Erythroblast (primary cell): ENCODE results near the gene ANG.

ENCODE experiments used
- DNase-seq, 2 experiments: peaks; one replicate each; lab custom pipeline; 2025; lab: John Stamatoyannopoulos, UW
- GATA1 ChIP-seq: IDR thresholded peaks from 2 replicates; pipeline ENCODE4 v1.6.1; 2011; ENCODE audit warnings: low read depth, mild to moderate bottlenecking, control low read depth, low read length, moderate library complexity
- POLR2A ChIP-seq: IDR thresholded peaks from 2 replicates; pipeline ENCODE4 v1.6.1; 2011; ENCODE audit warnings: mild to moderate bottlenecking, low read length

The ANG gene

DNA sequence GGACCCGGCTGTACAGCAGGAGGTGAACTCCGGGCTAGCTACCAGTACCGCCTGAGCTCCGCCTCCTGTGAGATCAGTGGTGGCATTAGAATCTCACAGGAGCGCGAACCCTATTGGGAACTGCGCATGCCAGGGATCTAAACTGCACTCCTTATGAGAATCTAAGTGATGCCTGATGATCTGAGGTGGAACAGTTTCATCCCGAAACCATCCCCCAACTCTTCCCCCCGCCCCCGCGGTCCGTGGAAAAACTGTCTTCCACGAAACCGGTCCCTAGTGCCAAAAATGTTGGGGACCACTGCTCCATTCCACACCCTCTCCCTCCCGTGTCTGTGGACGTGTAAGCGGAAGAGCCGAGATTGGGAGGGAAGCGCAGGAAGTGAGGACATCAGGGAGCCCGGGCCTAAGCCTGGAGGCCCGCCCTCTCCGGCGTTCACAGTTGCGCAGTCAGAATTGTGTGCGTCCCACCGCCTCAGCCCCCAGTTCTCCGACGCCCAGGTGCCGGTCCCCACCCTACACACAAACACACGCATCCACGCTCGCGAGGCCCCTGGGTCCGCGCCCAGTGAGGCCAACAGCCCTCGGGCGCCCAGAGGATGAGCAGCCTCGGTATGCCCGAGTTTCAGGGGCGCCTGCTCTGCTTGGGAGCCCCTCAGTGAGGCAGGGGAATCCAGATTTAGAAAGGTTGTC is 6.0 kb upstream of the ANG start:
- peak; percentile 56 to 70 for DNase-seq
- TF ChIP-seq POLR2A (no peak), GATA1 (no peak)

DNA sequence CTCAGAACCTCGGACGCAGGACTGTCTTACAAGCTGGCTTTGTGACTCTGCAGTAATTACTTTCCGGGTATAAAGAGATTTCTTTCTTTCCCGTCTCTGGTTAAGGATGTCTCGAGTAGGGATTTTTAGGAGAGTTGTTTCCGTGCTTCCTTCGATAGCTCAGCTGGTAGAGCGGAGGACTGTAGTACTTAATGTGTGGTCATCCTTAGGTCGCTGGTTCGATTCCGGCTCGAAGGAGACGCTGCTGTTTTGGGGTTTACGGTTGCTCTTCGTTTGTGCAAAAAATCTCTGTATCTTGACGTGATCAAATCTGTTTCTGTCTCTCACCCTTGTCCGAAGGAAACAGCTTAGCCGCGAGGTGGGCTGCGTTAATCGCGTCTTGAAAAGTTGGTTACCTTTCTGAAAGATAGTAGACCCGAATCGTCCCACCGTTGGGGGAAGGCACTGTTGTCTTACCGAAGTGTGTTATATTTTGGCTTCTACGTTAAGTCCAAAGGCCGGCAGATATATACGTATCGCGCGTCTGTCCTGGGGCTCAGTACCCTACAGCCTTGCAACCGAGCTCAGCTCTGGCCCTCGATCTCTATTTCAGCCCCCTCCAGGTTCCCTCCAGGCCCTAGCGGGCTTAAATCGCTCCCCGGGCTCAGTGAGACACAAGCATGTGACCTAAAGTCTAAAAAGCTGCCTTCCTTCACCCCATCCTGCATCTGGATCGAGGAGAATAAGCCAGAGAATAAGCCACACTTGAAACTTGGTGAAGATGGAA is 5.3 kb upstream of the ANG start:
- DNase-seq, result peak; percentile 89 to 91
- no peak for TF ChIP-seq POLR2A
- no peak for TF ChIP-seq GATA1

- peak; percentile 78 to 90 for DNase-seq
- TF ChIP-seq POLR2A, result no peak
- TF ChIP-seq GATA1, result no peak
Observed at GRCh38 chr14:20683891-20684661, 4.5 kb upstream of the ANG start, which contains the start of gene RNASE4. Gene RNASE4, plus strand, starts transcription at chr14:20684560. Its CDS starts 14,812 bp downstream, at chr14:20699372.

DNA sequence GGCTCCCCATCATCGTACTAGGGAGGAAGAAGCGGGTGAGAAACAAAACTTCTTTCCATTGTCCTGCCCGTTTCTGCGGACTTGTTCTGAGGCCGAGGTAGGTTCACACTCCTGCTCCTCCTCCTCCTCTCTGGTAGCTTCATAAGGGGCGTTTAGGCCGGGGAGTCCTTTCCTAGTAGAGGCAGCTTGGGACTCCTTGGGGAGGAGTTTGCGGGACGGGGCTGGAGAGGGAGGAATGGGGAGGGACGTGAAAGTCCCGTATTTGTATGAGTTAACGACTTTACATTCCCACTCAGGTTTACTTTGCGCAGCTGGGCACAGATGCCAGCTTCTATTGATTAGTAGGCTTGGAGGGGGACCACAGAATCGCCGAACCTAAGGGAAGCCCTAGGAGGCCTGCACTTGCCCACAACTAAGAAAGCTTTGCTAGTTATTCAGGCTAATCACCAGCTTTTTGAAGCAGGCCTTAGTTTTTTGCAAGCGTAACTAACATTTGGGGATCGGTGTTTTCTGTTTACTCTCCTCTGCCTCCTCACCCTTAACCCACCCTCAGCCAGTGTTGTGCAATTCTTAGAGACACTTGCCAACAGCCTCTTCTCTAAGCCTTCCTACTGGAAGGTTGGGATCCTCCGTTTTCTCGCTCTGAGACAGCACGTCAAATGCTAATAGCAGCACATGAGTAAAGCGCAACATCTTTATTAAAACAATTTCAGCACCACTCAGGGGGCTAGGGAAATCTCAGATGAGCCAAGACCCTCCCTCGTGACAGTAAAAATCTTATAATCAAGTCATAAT is 3.7 kb upstream of the ANG start:
- no peak for DNase-seq
- TF ChIP-seq GATA1, result no peak
- TF ChIP-seq POLR2A, result no peak

DNA sequence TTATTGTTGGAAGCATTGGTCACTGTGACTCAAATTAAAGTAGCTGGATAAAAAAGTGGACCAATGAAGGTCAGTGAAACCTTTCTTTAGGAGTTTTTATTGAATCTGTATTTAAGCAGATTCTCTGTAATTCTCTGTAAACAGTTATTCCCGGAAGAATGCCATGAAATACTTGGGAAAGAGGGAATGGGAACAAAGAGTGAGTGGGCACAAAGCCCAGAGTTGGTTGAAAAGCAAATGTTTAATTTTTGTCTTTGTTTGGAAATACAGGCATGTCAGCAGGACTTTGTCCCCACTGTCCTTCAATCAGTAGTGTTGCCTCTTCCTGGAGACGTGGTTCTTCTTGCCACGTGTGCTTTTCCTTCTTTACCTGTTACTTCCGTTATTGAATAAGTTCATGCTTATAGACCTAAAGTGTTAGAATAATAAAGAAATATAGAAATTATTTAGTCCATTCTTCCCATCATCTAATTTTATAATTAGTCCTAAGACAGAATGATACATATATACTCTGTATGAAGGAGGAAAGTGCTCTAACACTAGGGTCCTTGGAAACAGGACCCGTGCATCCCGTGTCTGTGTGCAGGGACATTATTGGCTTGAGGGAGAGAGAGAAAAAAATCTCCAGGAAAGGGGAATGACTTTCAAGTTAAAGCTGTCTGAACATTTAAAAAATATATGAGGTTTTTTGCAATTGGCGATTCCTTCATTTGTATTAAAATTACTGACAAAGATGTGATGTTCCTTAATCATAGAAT is 2.0 kb upstream of the ANG start:
- DNase-seq, result no peak
- TF ChIP-seq POLR2A, result no peak
- no peak for TF ChIP-seq GATA1

GRCh38 chr14:20687362-20688166 is 1.0 kb upstream of the ANG start:
- DNase-seq, result no peak
- TF ChIP-seq GATA1 (no peak), POLR2A (no peak)

DNA sequence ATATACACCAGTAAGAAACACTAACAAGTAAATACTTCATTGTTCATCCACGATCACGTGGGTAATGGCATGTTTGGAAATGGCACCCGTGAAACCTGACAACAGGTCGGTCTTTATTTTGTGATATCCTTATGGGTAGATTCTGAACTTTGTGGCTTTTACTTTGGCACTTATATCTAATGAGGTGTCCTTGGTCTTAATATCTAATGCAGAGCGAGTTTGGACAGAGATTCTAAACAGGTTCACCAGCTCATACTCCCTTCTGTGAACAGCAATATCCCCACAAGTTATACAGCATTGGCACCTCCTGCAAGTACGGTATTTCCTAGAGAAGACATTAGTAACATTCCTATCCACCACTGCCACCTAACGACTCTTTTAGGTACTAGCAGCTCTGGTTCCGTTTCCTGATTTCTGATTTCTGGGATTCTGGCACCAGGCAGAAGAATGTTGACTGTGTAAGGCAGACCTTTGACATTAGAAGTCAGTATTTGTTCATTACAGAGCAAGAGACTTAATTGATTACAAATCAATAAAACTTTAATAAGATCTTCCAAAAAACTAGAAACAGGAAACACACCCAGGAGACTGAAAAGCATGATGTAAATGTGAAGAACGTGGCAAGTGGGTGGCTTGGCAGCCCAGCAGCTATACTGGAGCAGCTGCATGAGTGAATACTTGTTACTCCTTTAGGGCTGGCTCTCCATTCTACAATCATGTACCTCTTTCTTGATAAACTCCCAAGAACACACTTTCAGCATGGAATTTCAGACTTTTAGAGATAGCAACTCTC is 2.5 kb downstream of the ANG start:
- no peak for TF ChIP-seq POLR2A

GRCh38 chr14:20692116-20692751 is 3.7 kb downstream of the ANG start:
- no peak for DNase-seq
- TF ChIP-seq GATA1 (no peak), POLR2A (no peak)

More for the DNA sequence above, 2.5 kb downstream of the ANG start:
- peak; percentile 69 to 82 for DNase-seq

GRCh38 chr14:20696764-20697163 is 8.2 kb downstream of the ANG start:
- no peak for DNase-seq
- TF ChIP-seq POLR2A (no peak), GATA1 (no peak)

GRCh38 chr14:20697273-20698017 is 8.9 kb downstream of the ANG start:
- DNase-seq, result peak; percentile 87 to 90
- no peak for TF ChIP-seq GATA1
- no peak for TF ChIP-seq POLR2A

- DNase-seq, result no peak
- TF ChIP-seq GATA1, result no peak
- no peak for TF ChIP-seq POLR2A
Observed at GRCh38 chr14:20698018-20698329, 9.4 kb downstream of the ANG start.
